Stimulated activated naive CD8-positive, alpha-beta T cell treated with anti-CD3 and anti-CD28 coated beads, Interleukin-15, Interleukin-2, amounts not matched to agents 100 U/mL and 50 U/mL, for 24 hours (primary cell): ENCODE data around the gene FYB1.

Experiments used
- ATAC-seq: fragments of 150-1000 bp; cut with Tn5 transposase; one replicate; pipeline ENCODE4 v1.10.0; 2021
- DNase-seq: peaks from one replicate; pipeline ENCODE4 v3.0.0; 2021

Gene FYB1

GRCh38 chr5:39080597-39081204, 138.7 kb downstream of the FYB1 start:
- ATAC-seq (no peak), DNase-seq (peak; percentile 42)

DNA sequence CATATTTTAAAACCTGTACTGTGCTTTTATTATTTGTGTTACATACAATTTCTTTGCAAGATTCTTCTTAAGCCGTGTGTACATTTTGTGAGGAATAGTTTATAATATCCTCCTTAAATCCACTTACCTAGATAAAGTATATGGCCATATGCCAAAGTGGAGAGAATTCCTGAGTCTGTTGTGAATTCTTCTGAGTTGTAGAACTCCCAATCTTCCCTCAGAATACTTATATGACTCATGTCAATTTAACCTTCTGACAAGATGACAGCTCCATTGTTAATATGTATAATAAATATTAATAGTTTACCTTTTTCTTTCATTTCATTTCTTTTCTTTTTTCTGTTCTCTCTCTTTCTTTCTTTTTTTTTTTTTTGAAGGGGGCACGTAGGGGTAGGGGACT, 139.2 kb downstream of the FYB1 start:
- ATAC-seq: no peak
- no peak for DNase-seq

DNA sequence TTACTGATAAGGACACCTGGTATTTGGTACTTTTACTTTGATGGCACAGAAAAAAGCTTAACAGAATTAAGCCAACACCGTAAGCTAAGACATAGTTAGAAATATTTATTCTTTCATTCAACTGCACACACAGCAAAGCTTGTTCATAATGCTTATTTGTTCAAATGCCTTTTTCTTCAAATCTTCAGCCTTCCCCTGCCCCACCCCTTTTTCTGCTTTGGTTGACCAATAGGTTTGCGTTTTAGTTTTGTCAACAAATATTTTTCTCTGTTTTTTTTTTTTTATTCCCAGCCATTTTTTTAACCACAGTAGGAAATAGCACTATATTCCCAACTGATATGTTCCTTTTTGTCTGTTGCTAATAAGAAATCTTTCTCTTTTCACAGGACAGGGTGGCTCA, 140.2 kb downstream of the FYB1 start:
- ATAC-seq: no peak
- no peak for DNase-seq

DNA sequence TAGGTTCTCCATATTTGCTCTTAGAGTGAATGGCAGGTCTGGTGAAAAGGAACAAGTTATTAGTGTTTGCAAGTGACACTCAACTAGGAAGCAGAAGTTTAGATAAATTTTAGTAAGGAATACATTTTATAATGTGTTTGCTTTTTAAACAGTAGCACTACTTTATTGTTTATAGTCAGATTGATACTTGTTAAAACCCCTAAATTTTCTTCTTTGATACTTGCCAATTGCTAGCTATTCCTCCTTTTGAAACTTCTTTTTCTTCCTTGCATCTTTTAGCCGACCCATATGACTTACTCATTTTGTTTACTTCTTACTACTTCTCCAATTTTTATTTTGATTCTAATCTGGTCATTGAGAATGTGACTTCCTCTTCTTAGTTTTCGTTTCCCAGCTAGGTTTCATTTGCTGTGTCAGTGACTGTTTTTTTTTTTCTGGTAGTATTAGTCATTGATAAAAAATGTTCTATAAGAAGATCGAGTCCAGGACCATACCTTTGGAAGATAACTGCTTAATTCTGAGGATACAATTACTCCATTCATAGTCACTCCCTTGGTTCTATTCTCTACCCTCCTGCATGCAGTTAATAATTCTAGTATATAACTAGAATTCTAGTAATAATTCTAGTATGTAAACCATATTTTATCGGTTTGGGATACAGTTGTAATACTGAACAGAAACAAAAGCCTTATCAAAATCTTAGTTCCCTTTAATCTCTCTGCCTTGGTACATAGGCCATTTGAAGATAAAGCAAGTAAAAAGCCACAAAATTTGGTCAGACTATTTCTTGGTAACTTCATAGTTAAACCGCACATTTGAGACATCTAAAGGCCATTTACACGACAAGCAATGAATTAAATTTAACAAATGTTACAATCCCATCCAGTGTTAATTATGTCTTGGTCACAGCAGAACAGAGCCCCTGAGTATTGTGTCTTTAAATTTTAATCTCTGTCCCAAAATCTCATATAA, 142.3 kb downstream of the FYB1 start:
- no peak for DNase-seq
- no peak for ATAC-seq

GRCh38 chr5:39076101-39076756, 143.1 kb downstream of the FYB1 start:
- ATAC-seq: no peak

GRCh38 chr5:39074017-39074814, 145.1 kb downstream of the FYB1 start, which contains the start of gene RICTOR:
Gene RICTOR (minus strand): TSS chr5:39074399. CDS start chr5:39074377, 22 bp downstream.
- ATAC-seq (peak; percentile 93), DNase-seq (peak; percentile 94)

More at GRCh38 chr5:39076101-39076756, 143.1 kb downstream of the FYB1 start:
- no peak for DNase-seq

- ATAC-seq: peak; percentile 33
- DNase-seq: no peak
Measured at GRCh38 chr5:39073767-39074016, 145.7 kb downstream of the FYB1 start.

GRCh38 chr5:39072925-39073766, 146.2 kb downstream of the FYB1 start:
- ATAC-seq (peak; percentile 37), DNase-seq (peak; percentile 65)

- DNase-seq (no peak), ATAC-seq (no peak)
Measured at GRCh38 chr5:39068099-39068498, 151.3 kb downstream of the FYB1 start.

DNA sequence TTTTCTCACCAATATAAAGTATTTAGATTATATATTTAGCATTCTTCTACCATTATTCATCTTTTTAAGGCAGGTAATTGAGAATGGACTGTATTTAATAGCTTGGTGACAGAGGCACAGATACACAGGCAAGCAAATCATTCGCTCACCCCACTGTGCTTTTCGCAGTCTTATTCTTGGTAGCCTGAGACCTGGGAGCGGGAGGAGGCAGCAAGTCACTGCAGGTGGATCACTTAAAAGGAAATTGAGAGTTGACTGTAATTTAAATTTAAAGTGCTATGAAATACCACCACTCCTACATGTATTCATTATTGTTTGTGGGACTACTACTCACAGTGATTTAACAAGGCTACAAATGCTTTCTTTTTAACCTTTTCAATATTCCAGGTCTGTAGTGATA, 154.9 kb downstream of the FYB1 start:
- DNase-seq: no peak
- no peak for ATAC-seq

- no peak for DNase-seq
- no peak for ATAC-seq
Measured at GRCh38 chr5:39063037-39063436, 156.3 kb downstream of the FYB1 start.

- ATAC-seq: no peak
- no peak for DNase-seq
Measured at GRCh38 chr5:39062530-39062929, 156.8 kb downstream of the FYB1 start.

- ATAC-seq (no peak), DNase-seq (no peak)
Measured at GRCh38 chr5:39062104-39062503, 157.3 kb downstream of the FYB1 start.

- DNase-seq (no peak), ATAC-seq (no peak)
Measured at GRCh38 chr5:39059064-39059463, 160.3 kb downstream of the FYB1 start.

DNA sequence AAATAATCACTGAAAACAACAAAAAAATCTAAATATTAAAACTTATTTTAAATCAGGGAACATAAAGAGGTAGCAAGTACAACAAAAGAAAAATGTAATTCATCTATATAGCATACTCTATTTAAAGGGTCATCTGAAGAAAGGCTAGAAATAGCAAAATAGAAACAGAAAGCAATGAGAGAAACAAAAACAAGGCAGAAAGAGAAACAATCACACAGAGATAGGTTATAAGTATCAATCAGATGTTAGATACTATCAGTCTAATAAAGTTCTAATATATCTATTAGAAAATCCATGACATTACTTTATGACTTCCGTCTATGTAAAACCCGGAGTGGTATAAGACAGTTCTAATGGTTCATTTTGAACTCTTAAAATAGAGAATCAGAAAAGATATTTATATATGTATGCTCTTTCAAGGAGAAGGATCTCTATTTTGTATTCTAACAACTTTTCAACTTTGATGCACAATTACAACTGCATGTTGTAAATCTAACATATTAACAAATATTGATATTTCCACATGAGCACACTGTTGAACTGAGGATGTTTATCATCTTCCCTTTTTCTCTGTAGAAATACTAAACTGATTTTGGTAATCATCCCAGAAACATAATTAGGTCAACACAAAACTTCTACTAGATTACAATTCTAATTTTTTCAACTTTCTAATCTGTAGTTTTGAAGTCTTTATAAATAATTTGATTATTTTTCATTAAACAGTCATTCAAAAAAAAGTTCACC, 161.0 kb downstream of the FYB1 start:
- no peak for DNase-seq
- no peak for ATAC-seq

DNA sequence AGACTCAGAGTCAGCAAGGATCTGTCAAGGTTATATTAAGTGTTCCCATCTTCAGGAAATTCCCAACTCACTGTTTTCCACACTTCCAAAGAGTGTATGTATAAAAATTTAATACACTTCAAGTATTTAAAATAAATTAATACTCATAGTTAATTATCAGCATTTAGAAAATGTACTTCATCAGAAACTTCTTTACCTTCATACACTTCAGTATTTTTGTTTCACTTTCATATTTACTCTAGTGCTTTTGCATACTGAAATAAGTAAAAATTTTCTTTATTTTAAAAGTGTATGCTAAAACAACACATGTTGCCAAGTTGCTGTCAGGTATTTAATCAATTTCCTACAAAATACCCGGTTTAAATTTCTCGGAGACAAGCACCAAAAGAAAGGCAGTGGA, 161.6 kb downstream of the FYB1 start:
- DNase-seq: no peak
- ATAC-seq: no peak

GRCh38 chr5:39055768-39056398, 163.5 kb downstream of the FYB1 start:
- DNase-seq: no peak
- ATAC-seq: no peak
